GM21423 (cell line): ENCODE results near the gene SIGLEC10.

Source experiments
- ATAC-seq: cut with Tn5 transposase; IDR thresholded peaks from one replicate; pipeline ENCODE4 v1.9.1; 2021; ENCODE audit warnings: mild to moderate bottlenecking, moderate library complexity; ENCODE audit not compliant: unreplicated experiment

SIGLEC10 gene

GRCh38 chr19:51366389-51367254 lies 50.8 kb downstream of the SIGLEC10 start:
- ATAC-seq, result peak; percentile 51

GRCh38 chr19:51365965-51366388 lies 51.5 kb downstream of the SIGLEC10 start, which contains the start of gene ETFB:
TSS of gene ETFB (minus strand) at chr19:51366388. CDS start at chr19:51366326, 62 bp downstream.
- no peak for ATAC-seq

- ATAC-seq, result no peak
Observed at GRCh38 chr19:51365211-51365964, 52.1 kb downstream of the SIGLEC10 start.

GRCh38 chr19:51364200-51365106 lies 53.0 kb downstream of the SIGLEC10 start:
- ATAC-seq, result no peak

GRCh38 chr19:51361239-51361638 lies 56.2 kb downstream of the SIGLEC10 start:
- ATAC-seq, result no peak
